ENCODE data around the gene ABCC5.
A peak's percentile ranks its signal among the peaks of the same experiment; 100 is the strongest.
"Not testable (repeated sequence)": the region's sequence is repeated elsewhere in the genome, so short reads cannot be mapped to it uniquely, and the experiment has no call there.

ABCC5 gene

GRCh38 chr3:184015381-184016019 lies 2.2 kb downstream of the ABCC5 start:
- no peak for DNase-seq

GRCh38 chr3:184011937-184012889 lies 5.5 kb downstream of the ABCC5 start:
- DNase-seq = no peak

GRCh38 chr3:184011230-184011876 lies 6.3 kb downstream of the ABCC5 start:
- DNase-seq = no peak

- DNase-seq = no peak
Observed at GRCh38 chr3:184008161-184008560, 9.5 kb downstream of the ABCC5 start.

GRCh38 chr3:184007143-184007813 lies 10.4 kb downstream of the ABCC5 start:
- not testable (repeated sequence) for DNase-seq

GRCh38 chr3:184005941-184006507 lies 11.7 kb downstream of the ABCC5 start:
- DNase-seq = peak; percentile 3 to 10

GRCh38 chr3:184004476-184004875 lies 13.2 kb downstream of the ABCC5 start:
- no peak for DNase-seq

- no peak for DNase-seq
Observed at GRCh38 chr3:184003187-184003967, 14.3 kb downstream of the ABCC5 start.

GRCh38 chr3:184002469-184002868 lies 15.2 kb downstream of the ABCC5 start:
- DNase-seq = no peak

- no peak for DNase-seq
Observed at GRCh38 chr3:184001761-184002160, 15.9 kb downstream of the ABCC5 start.

- no peak for DNase-seq
Observed at GRCh38 chr3:183991403-183991802, 26.3 kb downstream of the ABCC5 start.

GRCh38 chr3:183988216-183988790 lies 29.4 kb downstream of the ABCC5 start:
- no peak for DNase-seq

GRCh38 chr3:183987000-183987600 lies 30.6 kb downstream of the ABCC5 start:
- DNase-seq = no peak

- DNase-seq = no peak
Observed at GRCh38 chr3:183984749-183985729, 32.6 kb downstream of the ABCC5 start.

GRCh38 chr3:183984127-183984740 lies 33.5 kb downstream of the ABCC5 start:
- no peak for DNase-seq

GRCh38 chr3:183981990-183982644 lies 35.6 kb downstream of the ABCC5 start:
- no peak for DNase-seq

- DNase-seq = no peak
Observed at GRCh38 chr3:183980403-183980802, 37.3 kb downstream of the ABCC5 start.

- no peak for DNase-seq
Observed at GRCh38 chr3:183975981-183976662, 41.6 kb downstream of the ABCC5 start.
